Osteoblast (primary cell): Measurements from ENCODE around the gene SHOC2. TPM values are rescaled to one million over a fixed set of nuclear protein-coding genes. Genes with fewer than 3 reads are reported as not detected.

Experiments
- DNase-seq: peaks from one replicate; pipeline ENCODE4 v3.0.0; 2011; ENCODE audit warnings: low spot score, mixed read lengths; ENCODE audit not compliant: insufficient read length; ENCODE audit errors: missing footprints
- H2AFZ ChIP-seq: 2 replicates; pipeline ENCODE4 v1.6.0; 2011; ENCODE audit warnings: mild to moderate bottlenecking, low read length
- H3K27ac ChIP-seq: 2 replicates; pipeline ENCODE4 v1.5.1; 2011; ENCODE audit warnings: mild to moderate bottlenecking, low read depth, low read length, moderate library complexity
- H3K27me3 ChIP-seq: 2 replicates; pipeline ENCODE4 v1.6.0; 2012; ENCODE audit warnings: mild to moderate bottlenecking, control low read depth, inconsistent platforms, low read length, moderate library complexity; ENCODE audit not compliant: insufficient read depth
- H3K36me3 ChIP-seq: 2 replicates; pipeline ENCODE4 v1.5.1; 2011; ENCODE audit warnings: mild to moderate bottlenecking, low read length, control low read depth, moderate library complexity; ENCODE audit not compliant: insufficient read depth
- H3K4me1 ChIP-seq: 2 replicates; pipeline ENCODE4 v1.5.1; 2011; ENCODE audit warnings: mild to moderate bottlenecking, low read length, control low read depth, moderate library complexity; ENCODE audit not compliant: insufficient read depth
- H3K4me2 ChIP-seq: 2 replicates; pipeline ENCODE4 v1.6.0; 2011; ENCODE audit warnings: mild to moderate bottlenecking, low read length; ENCODE audit not compliant: insufficient read depth
- H3K4me3 ChIP-seq: fragments of 200-600 bp; sonication (generic); 3 replicates; pipeline ENCODE4 v1.5.1; 2012; ENCODE audit warnings: mild to moderate bottlenecking, low read length, inconsistent platforms; ENCODE audit not compliant: insufficient read depth
- H3K79me2 ChIP-seq: 2 replicates; pipeline ENCODE4 v1.6.0; 2012; ENCODE audit warnings: mild to moderate bottlenecking, low read length, control low read depth, inconsistent platforms; ENCODE audit not compliant: insufficient read depth
- H3K9me3 ChIP-seq: 2 replicates; pipeline ENCODE4 v1.5.1; 2011; ENCODE audit warnings: low read depth, low read length, control low read depth
- H4K20me1 ChIP-seq: 2 replicates; pipeline ENCODE4 v1.6.0; 2012; ENCODE audit warnings: mild to moderate bottlenecking, low read length, control low read depth; ENCODE audit not compliant: insufficient read depth
- CTCF ChIP-seq: IDR thresholded peaks from 2 replicates; pipeline ENCODE4 v1.5.1; 2011; ENCODE audit warnings: mild to moderate bottlenecking, low read depth, low read length, moderate library complexity; ENCODE audit errors: extremely low read depth
- total RNA-seq: library from RNA; depleted of rRNA; stranded (reverse); fragments of >200 nt; gene quantifications from 2 replicates; pipeline ENCODE4 v1.2.3, GENCODE V29; 2012

SHOC2 gene
- total RNA-seq, 1 donor, result 73.8 TPM

- Histone ChIP-seq H2AFZ (no peak overlapping the region), H3K27me3 (no peaks in the 10 kb centered on the region), H4K20me1 (no peaks in the 10 kb centered on the region), H3K9me3 (no peaks in the 10 kb centered on the region), H3K4me1 (peaks cover 24% of the 10 kb centered on the region), H3K4me2 (peak overlapping the region; percentile 82), H3K36me3 (no peaks in the 10 kb centered on the region), H3K4me3 (peak overlapping the region; percentile 88), H3K27ac (peak overlapping the region; percentile 95), H3K79me2 (peaks cover 50% of the 10 kb centered on the region)
- peak; percentile 78 for DNase-seq
- peak; percentile 24 for TF ChIP-seq CTCF
These were observed 47.0 kb upstream of the SHOC2 start for GRCh38 chr10:110872145-110872983.

GRCh38 chr10:110872984-110873923 is 46.1 kb upstream of the SHOC2 start:
- Histone ChIP-seq H3K4me3 (peak overlapping the region; percentile 88), H4K20me1 (no peaks in the 10 kb centered on the region), H3K9me3 (no peaks in the 10 kb centered on the region), H3K4me2 (peak overlapping the region; percentile 82), H2AFZ (no peak overlapping the region), H3K36me3 (no peaks in the 10 kb centered on the region), H3K79me2 (peaks cover 56% of the 10 kb centered on the region), H3K27me3 (no peaks in the 10 kb centered on the region), H3K27ac (peak overlapping the region; percentile 95), H3K4me1 (peaks cover 19% of the 10 kb centered on the region)
- DNase-seq, result no peak
- TF ChIP-seq CTCF, result no peak

- Histone ChIP-seq H2AFZ (no peak overlapping the region), H3K4me2 (peak overlapping the region; percentile 82), H3K79me2 (peaks cover 63% of the 10 kb centered on the region), H3K9me3 (no peaks in the 10 kb centered on the region), H3K27me3 (no peaks in the 10 kb centered on the region), H3K27ac (peak overlapping the region; percentile 95), H3K4me3 (peak overlapping the region; percentile 88), H3K36me3 (peaks cover 5% of the 10 kb centered on the region), H3K4me1 (peaks cover 19% of the 10 kb centered on the region), H4K20me1 (no peaks in the 10 kb centered on the region)
- no peak for TF ChIP-seq CTCF
- no peak for DNase-seq
These were observed 45.5 kb upstream of the SHOC2 start for GRCh38 chr10:110873951-110874350.
